ENCODE results near the gene OR10V1.

GRCh38 chr11:59678813-59679165, 34.9 kb downstream of the OR10V1 start:
- TF ChIP-seq CTCF (IDR thresholded peaks at IDR 0.05; ENCODE audit: low read length) (no peak), EZH2phosphoT487 (IDR thresholded peaks at IDR 0.05; ENCODE audit: low read length) (no peak), EZH2 (optimal IDR thresholded peaks at IDR 0.05; ENCODE audit: low read depth, low read length) (no peak)
